Ramos (cell line): ENCODE measurements around the gene TNXB.
"Not testable (repeated sequence)": the region's sequence is repeated elsewhere in the genome, so short reads cannot be mapped to it uniquely, and the experiment has no call there.

Experiments
- in situ Hi-C: fragments of 300-500 bp; cut with MboI; formaldehyde crosslinking; loops from one replicate; pipeline ENCODE4 v1.14.3; 2022; ENCODE audit warnings: low sequenced_read_pairs; ENCODE audit not compliant: unreplicated experiment

The TNXB gene

GRCh38 chr6:32043589-32044380 is 65.4 kb downstream of the TNXB start:
- in situ Hi-C loops = not testable (repeated sequence)

- in situ Hi-C loops = not testable (repeated sequence)
These were observed 66.9 kb downstream of the TNXB start for GRCh38 chr6:32042276-32042675.

- in situ Hi-C loops = not testable (repeated sequence)
These were observed 67.8 kb downstream of the TNXB start for GRCh38 chr6:32041385-32041784.

- in situ Hi-C loops = not testable (repeated sequence)
These were observed 68.2 kb downstream of the TNXB start for GRCh38 chr6:32041050-32041321.

- in situ Hi-C loops = not testable (repeated sequence)
These were observed 68.7 kb downstream of the TNXB start for GRCh38 chr6:32040299-32041049.

GRCh38 chr6:32039321-32040274 is 69.5 kb downstream of the TNXB start:
- in situ Hi-C loops = not testable (repeated sequence)

GRCh38 chr6:32038878-32039277 is 70.3 kb downstream of the TNXB start:
- in situ Hi-C loops = not testable (repeated sequence)

GRCh38 chr6:32037598-32038524 is 71.3 kb downstream of the TNXB start, which contains the start of gene CYP21A2:
TSS of gene CYP21A2 (plus strand) at chr6:32038415. CDS start at chr6:32038423, 8 bp downstream.
- in situ Hi-C loops = not testable (repeated sequence)

- in situ Hi-C loops = not testable (repeated sequence)
These were observed 72.0 kb downstream of the TNXB start for GRCh38 chr6:32037136-32037535.

- in situ Hi-C loops = not testable (repeated sequence)
These were observed 73.7 kb downstream of the TNXB start for GRCh38 chr6:32035283-32036013.

GRCh38 chr6:32029553-32029952 is 79.6 kb downstream of the TNXB start:
- in situ Hi-C loops = not testable (repeated sequence)

GRCh38 chr6:32028631-32029030 is 80.5 kb downstream of the TNXB start:
- in situ Hi-C loops = not testable (repeated sequence)

GRCh38 chr6:32022100-32022499 is 87.0 kb downstream of the TNXB start:
- in situ Hi-C loops = not testable (repeated sequence)

GRCh38 chr6:32014547-32014946 is 94.6 kb downstream of the TNXB start, which contains the start of gene C4B:
TSS of gene C4B (plus strand) at chr6:32014795. CDS start at chr6:32014846, 51 bp downstream.
- in situ Hi-C loops = not testable (repeated sequence)

GRCh38 chr6:32013738-32014137 is 95.4 kb downstream of the TNXB start:
- in situ Hi-C loops = not testable (repeated sequence)

GRCh38 chr6:32012941-32013617 is 96.1 kb downstream of the TNXB start:
- in situ Hi-C loops = not testable (repeated sequence)

- in situ Hi-C loops = not testable (repeated sequence)
These were observed 98.1 kb downstream of the TNXB start for GRCh38 chr6:32010856-32011530.

- in situ Hi-C loops = not testable (repeated sequence)
These were observed 99.6 kb downstream of the TNXB start for GRCh38 chr6:32009537-32009936.
